Keratinocyte (primary cell): ENCODE measurements around the gene CAMKK2. TPM values are rescaled to one million over a fixed set of nuclear protein-coding genes. Genes with fewer than 3 reads are reported as not detected.

ENCODE experiments used
- DNase-seq: peaks from one replicate; pipeline ENCODE4 v3.0.0-alpha.2; 2011; ENCODE audit warnings: low read depth, missing footprints, low spot score
- FAIRE-seq: peaks from 2 replicates; lab custom pipeline; 2011; peaks lifted over from hg19 to GRCh38; lab: Jason Lieb, UNC
- H2AFZ ChIP-seq: 2 replicates; pipeline ENCODE4 v1.6.0; 2012; ENCODE audit warnings: low read length, control low read depth, inconsistent platforms; ENCODE audit not compliant: control insufficient read depth
- H3K27ac ChIP-seq: 2 replicates; pipeline ENCODE4 v1.5.1; 2011; ENCODE audit warnings: low read length; ENCODE audit not compliant: control insufficient read depth, insufficient read depth
- H3K27me3 ChIP-seq: 3 replicates; pipeline ENCODE4 v1.6.0; 2011; ENCODE audit warnings: low read length; ENCODE audit not compliant: control insufficient read depth, insufficient read depth; ENCODE audit errors: extremely low read depth
- H3K36me3 ChIP-seq, 2 experiments: 2 replicates in 1 of 2; 3 replicates in 1 of 2; pipeline ENCODE4 v1.5.1; 2011; ENCODE audit warnings: low read length in 2 of 2, mild to moderate bottlenecking in 1 of 2; ENCODE audit not compliant: control insufficient read depth in 2 of 2, insufficient read depth in 2 of 2; ENCODE audit errors: extremely low read depth in 1 of 2
- H3K4me1 ChIP-seq: 3 replicates; pipeline ENCODE4 v1.5.1; 2011; ENCODE audit warnings: low read length; ENCODE audit not compliant: control insufficient read depth, insufficient read depth; ENCODE audit errors: extremely low read depth
- H3K4me2 ChIP-seq: 3 replicates; pipeline ENCODE4 v1.6.0; 2011; ENCODE audit warnings: low read depth, low read length; ENCODE audit not compliant: control insufficient read depth, insufficient read depth; ENCODE audit errors: extremely low read depth
- H3K4me3 ChIP-seq, 3 experiments: fragments of 200-600 bp in 1 of 3; sonication (generic) in 1 of 3; 2 replicates in 2 of 3; 3 replicates in 1 of 3; pipeline ENCODE4 v1.5.1; 2011 to 2016; ENCODE audit warnings: low read length in 3 of 3, mild to moderate bottlenecking in 3 of 3, control low read depth in 2 of 3, inconsistent platforms in 1 of 3, low read depth in 1 of 3, mixed read lengths in 1 of 3, mixed run types in 1 of 3, moderate library complexity in 1 of 3; ENCODE audit not compliant: control insufficient read depth in 2 of 3, insufficient read depth in 2 of 3; ENCODE audit errors: extremely low read depth in 1 of 3
- H3K79me2 ChIP-seq: 2 replicates; pipeline ENCODE4 v1.6.0; 2012; ENCODE audit warnings: low read length; ENCODE audit not compliant: control insufficient read depth, insufficient read depth
- H3K9ac ChIP-seq: 3 replicates; pipeline ENCODE4 v1.6.0; 2011; ENCODE audit warnings: low read length; ENCODE audit not compliant: control insufficient read depth, insufficient read depth; ENCODE audit errors: extremely low read depth
- H3K9me1 ChIP-seq: 3 replicates; pipeline ENCODE4 v1.6.0; 2011; ENCODE audit warnings: low read length; ENCODE audit not compliant: control insufficient read depth, insufficient read depth; ENCODE audit errors: extremely low read depth
- H3K9me3 ChIP-seq: 2 replicates; pipeline ENCODE4 v1.5.1; 2012; ENCODE audit warnings: low read depth, low read length; ENCODE audit not compliant: control insufficient read depth
- H4K20me1 ChIP-seq: 3 replicates; pipeline ENCODE4 v1.6.0; 2011; ENCODE audit warnings: low read length; ENCODE audit not compliant: control insufficient read depth, insufficient read depth; ENCODE audit errors: extremely low read depth
- EZH2 ChIP-seq: IDR thresholded peaks from one replicate; pipeline ENCODE4 v1.6.1; 2012; ENCODE audit warnings: inconsistent platforms, mild to moderate bottlenecking, low read length, moderate library complexity
- dilution Hi-C: fragments of 300-500 bp; cut with MboI; formaldehyde crosslinking; loops from one replicate; pipeline ENCODE4 v1.7.0; 2020; ENCODE audit warnings: low sequenced_read_pairs; ENCODE audit not compliant: extremely low pct_ligation_motif_present
- polyA plus RNA-seq, 5 experiments: library from polyadenylated mRNA; depleted of rRNA in 3 of 5; stranded (reverse) in 3 of 5; stranded (forward) in 1 of 5; unstranded in 1 of 5; fragments of >200 nt; gene quantifications; 1 replicate in 1 of 5; 2 replicates in 3 of 5; 3 replicates in 1 of 5; pipeline versions ENCODE4 v1.2.1 to v1.2.3, GENCODE V29; 2011 to 2012; ENCODE audit warnings: missing spikeins in 2 of 5, low read depth in 1 of 5, low replicate concordance in 1 of 5
- TF ChIP-seq, protein P1 (sequence below), 3 experiments: IDR thresholded peaks in 1 of 3; conservative IDR thresholded peaks in 1 of 3; optimal IDR thresholded peaks in 1 of 3; 2 replicates in 2 of 3; 3 replicates in 1 of 3; pipeline versions ENCODE3 to v1.5.1; 2011; ENCODE audit warnings: low read length in 3 of 3, mild to moderate bottlenecking in 3 of 3, moderate library complexity in 2 of 3, control low read depth in 1 of 3, inconsistent platforms in 1 of 3; ENCODE audit not compliant: insufficient read depth in 2 of 3; ENCODE audit errors: extremely low read depth in 1 of 3

CAMKK2 gene
- polyA plus RNA-seq, 1 donor (not counting 4 experiments of a cell fraction or from before 2014, with no cell fraction given), result 18.6 TPM

- no peak for FAIRE-seq
- no peak for TF ChIP-seq EZH2
- dilution Hi-C loops, result no loop called here
Observed at GRCh38 chr12:121217761-121218160, 78.7 kb downstream of the CAMKK2 start.

GRCh38 chr12:121217063-121217462 lies 79.4 kb downstream of the CAMKK2 start:
- Histone ChIP-seq H3K4me2 (no peak overlapping the region), H3K36me3 (peaks cover 0 to 3% of the 10 kb centered on the region in 2 experiments), H3K27me3 (no peaks in the 10 kb centered on the region), H3K4me3 (no peak overlapping the region), H2AFZ (no peak overlapping the region), H3K79me2 (no peaks in the 10 kb centered on the region), H3K9me3 (no peaks in the 10 kb centered on the region), H3K9ac (no peak overlapping the region), H3K27ac (no peak overlapping the region), H3K4me1 (peaks cover 11% of the 10 kb centered on the region), H3K9me1 (no peaks in the 10 kb centered on the region), H4K20me1 (no peaks in the 10 kb centered on the region)
- DNase-seq (no peak), FAIRE-seq (no peak)
- dilution Hi-C loops, result no loop called here
- no peak for TF ChIP-seq EZH2
- TF ChIP-seq, protein P1, sequence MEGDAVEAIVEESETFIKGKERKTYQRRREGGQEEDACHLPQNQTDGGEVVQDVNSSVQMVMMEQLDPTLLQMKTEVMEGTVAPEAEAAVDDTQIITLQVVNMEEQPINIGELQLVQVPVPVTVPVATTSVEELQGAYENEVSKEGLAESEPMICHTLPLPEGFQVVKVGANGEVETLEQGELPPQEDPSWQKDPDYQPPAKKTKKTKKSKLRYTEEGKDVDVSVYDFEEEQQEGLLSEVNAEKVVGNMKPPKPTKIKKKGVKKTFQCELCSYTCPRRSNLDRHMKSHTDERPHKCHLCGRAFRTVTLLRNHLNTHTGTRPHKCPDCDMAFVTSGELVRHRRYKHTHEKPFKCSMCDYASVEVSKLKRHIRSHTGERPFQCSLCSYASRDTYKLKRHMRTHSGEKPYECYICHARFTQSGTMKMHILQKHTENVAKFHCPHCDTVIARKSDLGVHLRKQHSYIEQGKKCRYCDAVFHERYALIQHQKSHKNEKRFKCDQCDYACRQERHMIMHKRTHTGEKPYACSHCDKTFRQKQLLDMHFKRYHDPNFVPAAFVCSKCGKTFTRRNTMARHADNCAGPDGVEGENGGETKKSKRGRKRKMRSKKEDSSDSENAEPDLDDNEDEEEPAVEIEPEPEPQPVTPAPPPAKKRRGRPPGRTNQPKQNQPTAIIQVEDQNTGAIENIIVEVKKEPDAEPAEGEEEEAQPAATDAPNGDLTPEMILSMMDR (optimal IDR thresholded peaks at IDR 0.05 in 1 of 3, IDR thresholded peaks at IDR 0.05 in 1 of 3, conservative IDR thresholded peaks at IDR 0.05 in 1 of 3; ENCODE audit: extremely low read depth in 1 of 3, insufficient read depth in 2 of 3, low read length in 3 of 3), result no peak

More at GRCh38 chr12:121217761-121218160, 78.7 kb downstream of the CAMKK2 start:
- no peaks in the 10 kb centered on the region for H3K9me3 ChIP-seq
- peaks cover 0 to 3% of the 10 kb centered on the region in 2 experiments for H3K36me3 ChIP-seq
- no peak overlapping the region for H3K9ac ChIP-seq
- no peak overlapping the region for H3K4me2 ChIP-seq
- no peaks in the 10 kb centered on the region for H4K20me1 ChIP-seq
- no peaks in the 10 kb centered on the region for H3K9me1 ChIP-seq
- no peaks in the 10 kb centered on the region for H3K27me3 ChIP-seq
- H2AFZ ChIP-seq, result no peak overlapping the region
- no peak for DNase-seq
- H3K4me3 ChIP-seq, result no peak overlapping the region
- H3K79me2 ChIP-seq, result no peaks in the 10 kb centered on the region
- H3K27ac ChIP-seq, result no peak overlapping the region
- H3K4me1 ChIP-seq, result peaks cover 11% of the 10 kb centered on the region

DNA sequence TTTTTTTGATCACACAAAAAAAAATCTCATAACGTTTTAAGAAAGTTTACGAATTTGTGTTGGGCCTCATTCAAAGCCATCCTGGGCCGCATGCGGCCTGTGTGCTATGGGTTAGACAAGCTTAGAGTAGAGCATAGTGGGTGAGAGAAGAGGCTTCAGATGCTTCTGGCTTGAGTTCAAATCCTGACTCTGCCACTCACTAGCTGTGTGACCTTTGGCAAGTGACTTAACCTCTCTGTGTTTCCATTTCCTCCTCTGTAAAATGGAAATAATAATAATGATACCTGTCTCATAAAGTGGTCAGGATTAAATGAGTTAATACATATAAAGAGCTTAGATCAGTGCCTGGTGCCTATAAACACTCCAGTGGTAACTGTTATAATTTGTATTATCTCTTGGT lies 80.4 kb downstream of the CAMKK2 start:
- Histone ChIP-seq H3K4me2 (no peak overlapping the region), H4K20me1 (no peaks in the 10 kb centered on the region), H3K36me3 (peaks cover 0 to 3% of the 10 kb centered on the region in 2 experiments), H2AFZ (no peak overlapping the region), H3K27ac (no peak overlapping the region), H3K9me1 (no peaks in the 10 kb centered on the region), H3K4me3 (no peak overlapping the region), H3K9ac (no peak overlapping the region), H3K79me2 (no peaks in the 10 kb centered on the region), H3K4me1 (peaks cover 11% of the 10 kb centered on the region), H3K27me3 (no peaks in the 10 kb centered on the region), H3K9me3 (no peaks in the 10 kb centered on the region)
- dilution Hi-C loops, result no loop called here
- FAIRE-seq, result no peak
- TF ChIP-seq, protein P1 (optimal IDR thresholded peaks at IDR 0.05 in 1 of 3, IDR thresholded peaks at IDR 0.05 in 1 of 3, conservative IDR thresholded peaks at IDR 0.05 in 1 of 3; ENCODE audit: extremely low read depth in 1 of 3, insufficient read depth in 2 of 3, low read length in 3 of 3), result no peak
- no peak for TF ChIP-seq EZH2
- DNase-seq, result no peak
